A549 (cell line): Measurements from ENCODE around the gene FSD1. TPM values are rescaled to one million over a fixed set of nuclear protein-coding genes. Genes with fewer than 3 reads are reported as not detected.

Experiments
- ATAC-seq, 2 experiments: fragments of 200-7000 bp in 1 of 2; fragments of >200 bp in 1 of 2; cut with Nextera tagmentation in 1 of 2; cut with Tn5 transposase in 1 of 2; 3 replicates each; pipeline versions ENCODE4 v1.8.0 to v1.9.1; 2018 to 2020; ENCODE audit warnings: mild to moderate bottlenecking in 1 of 2, moderate library complexity in 1 of 2
- CTCF ChIA-PET: fragments of 300-600 bp; sonication (Branson Sonifier 250); formaldehyde crosslinking; extraction: SDS; loops from one replicate; lab custom pipeline; 2021; ENCODE audit warnings: antibody characterized with exemption, inconsistent platforms; lab: Yijun Ruan, JAX
- POLR2A ChIA-PET: fragments of 350-600 bp; formaldehyde crosslinking; extraction: SDS; loops from one replicate; lab custom pipeline; 2021; ENCODE audit warnings: antibody characterized with exemption, inconsistent platforms; lab: Yijun Ruan, JAX
- DNase-seq, 2 experiments: peaks; one replicate each; pipeline versions ENCODE4 v3.0.0 to v3.0.0-alpha.2; 2011 to 2016; ENCODE audit warnings: low read depth in 1 of 2, low spot score in 1 of 2
- FAIRE-seq: peaks from 2 replicates; lab custom pipeline; 2011; peaks lifted over from hg19 to GRCh38; lab: Jason Lieb, UNC
- H3K27ac ChIP-seq, 2 experiments: fragments of >200 bp; sonication (Bioruptor Twin); formaldehyde crosslinking; 3 replicates each; pipeline ENCODE4 v1.5.1; 2016 to 2017
- H3K4me1 ChIP-seq: fragments of >200 bp; sonication (Bioruptor Twin); formaldehyde crosslinking; 3 replicates; pipeline ENCODE4 v1.6.1; 2016
- H3K4me2 ChIP-seq: fragments of >200 bp; sonication (Bioruptor Twin); formaldehyde crosslinking; 3 replicates; pipeline ENCODE4 v1.6.1; 2016
- H3K4me3 ChIP-seq: fragments of >200 bp; sonication (Bioruptor Twin); formaldehyde crosslinking; 3 replicates; pipeline ENCODE4 v1.5.1; 2016
- H3K9me3 ChIP-seq: fragments of >200 bp; sonication (Bioruptor Twin); formaldehyde crosslinking; 3 replicates; pipeline ENCODE4 v1.6.1; 2016
- CTCF ChIP-seq: fragments of >200 bp; sonication (Bioruptor Twin); formaldehyde crosslinking; IDR thresholded peaks from 3 replicates; pipeline ENCODE4 v1.5.1; 2016
- EHF ChIP-seq: fragments of 250-450 bp; sonication (Bioruptor Pico); IDR thresholded peaks from 2 replicates; pipeline ENCODE4 v1.5.0; 2020; ENCODE audit warnings: mild to moderate bottlenecking
- EP300 ChIP-seq, 2 experiments: fragments of >200 bp; sonication (Bioruptor Twin); formaldehyde crosslinking; IDR thresholded peaks; 2 replicates in 1 of 2; 3 replicates in 1 of 2; pipeline ENCODE4 v1.6.1; 2016 to 2017
- ESRRA ChIP-seq: fragments of 150-350 bp; IDR thresholded peaks from 2 replicates; pipeline ENCODE4 v1.6.1; 2014; ENCODE audit warnings: mild to moderate bottlenecking, low read length, borderline replicate concordance
- GATA3 ChIP-seq: IDR thresholded peaks from 2 replicates; pipeline ENCODE4 v1.6.1; 2012; ENCODE audit warnings: borderline replicate concordance
- HMGXB4 ChIP-seq: fragments of 250-450 bp; sonication (Bioruptor Pico); IDR thresholded peaks from 2 replicates; pipeline ENCODE4 v1.5.0; 2021; ENCODE audit warnings: mild to moderate bottlenecking, moderate library complexity, borderline replicate concordance
- JUN ChIP-seq, 2 experiments: fragments of >200 bp; sonication (Bioruptor Twin); formaldehyde crosslinking; IDR thresholded peaks; 2 replicates in 1 of 2; 3 replicates in 1 of 2; pipeline ENCODE4 v1.6.1; 2016 to 2017
- NFE2L2 ChIP-seq: fragments of 150-350 bp; conservative IDR thresholded peaks from 2 replicates; pipeline ENCODE4 v1.6.1; 2014; ENCODE audit warnings: low read length
- NPAS2 ChIP-seq: fragments of 250-450 bp; sonication (Bioruptor Pico); IDR thresholded peaks from 2 replicates; pipeline ENCODE4 v1.8.0; 2022; ENCODE audit warnings: mild to moderate bottlenecking, moderate library complexity, borderline replicate concordance
- PHF8 ChIP-seq: fragments of 200-600 bp; sonication (generic); IDR thresholded peaks from 2 replicates; pipeline ENCODE4 v1.6.1; 2016; ENCODE audit warnings: low read depth, mild to moderate bottlenecking, antibody characterized with exemption, moderate library complexity, borderline replicate concordance
- RAD21 ChIP-seq, 2 experiments: fragments of >200 bp in 1 of 2; sonication (Bioruptor Twin) in 1 of 2; formaldehyde crosslinking in 1 of 2; IDR thresholded peaks in 1 of 2; conservative IDR thresholded peaks in 1 of 2; 2 replicates in 1 of 2; 3 replicates in 1 of 2; pipeline ENCODE4 v1.6.1; 2012 to 2018; ENCODE audit warnings: inconsistent platforms in 1 of 2
- RCOR1 ChIP-seq: fragments of 150-350 bp; IDR thresholded peaks from 2 replicates; pipeline ENCODE4 v1.6.1; 2014; ENCODE audit warnings: antibody characterized with exemption, low read length, low read depth
- REST ChIP-seq: fragments of 200-600 bp; sonication (generic); IDR thresholded peaks from 2 replicates; pipeline ENCODE4 v1.6.1; 2016; ENCODE audit warnings: antibody characterized with exemption, mild to moderate bottlenecking, moderate library complexity
- TFCP2L1 ChIP-seq: fragments of 250-450 bp; sonication (Bioruptor Pico); IDR thresholded peaks from 2 replicates; pipeline ENCODE4 v1.5.0; 2021; ENCODE audit warnings: mild to moderate bottlenecking
- ZSCAN20 ChIP-seq: fragments of 250-450 bp; sonication (Bioruptor Pico); IDR thresholded peaks from 2 replicates; pipeline ENCODE4 v1.8.0; 2022; ENCODE audit warnings: mild to moderate bottlenecking, moderate library complexity
- WGBS: methylation state at CpG from one replicate; pipeline ENCODE4 v1.1.6; 2017; ENCODE audit errors: missing lambda C conversion rate; 5-methylcytosine and 5-hydroxymethylcytosine counted together
- polyA plus RNA-seq, 4 experiments: library from polyadenylated mRNA; depleted of rRNA in 3 of 4; stranded (reverse); fragments of >200 nt; fragmentation: RNase III in 1 of 4; extraction: RNeasy Plus Mini Kit Qiagen cat#74134 plus additional on column Dnase treatment in 1 of 4; gene quantifications; 2 replicates in 3 of 4; 3 replicates in 1 of 4; pipeline ENCODE4 v1.2.3, GENCODE V29; 2011 to 2017
- TF ChIP-seq, protein P1 (sequence below): IDR thresholded peaks from 2 replicates; pipeline ENCODE4 v1.6.1; 2012
- TF ChIP-seq, protein P2 (sequence below): fragments of 150-350 bp; IDR thresholded peaks from 2 replicates; pipeline ENCODE4 v1.6.1; 2014; ENCODE audit warnings: low read depth, mild to moderate bottlenecking, low read length

The FSD1 gene
- polyA plus RNA-seq, 2 of the 4 experiments (the other 2 are of a cell fraction) = 3.5 to 13.2 TPM

DNA sequence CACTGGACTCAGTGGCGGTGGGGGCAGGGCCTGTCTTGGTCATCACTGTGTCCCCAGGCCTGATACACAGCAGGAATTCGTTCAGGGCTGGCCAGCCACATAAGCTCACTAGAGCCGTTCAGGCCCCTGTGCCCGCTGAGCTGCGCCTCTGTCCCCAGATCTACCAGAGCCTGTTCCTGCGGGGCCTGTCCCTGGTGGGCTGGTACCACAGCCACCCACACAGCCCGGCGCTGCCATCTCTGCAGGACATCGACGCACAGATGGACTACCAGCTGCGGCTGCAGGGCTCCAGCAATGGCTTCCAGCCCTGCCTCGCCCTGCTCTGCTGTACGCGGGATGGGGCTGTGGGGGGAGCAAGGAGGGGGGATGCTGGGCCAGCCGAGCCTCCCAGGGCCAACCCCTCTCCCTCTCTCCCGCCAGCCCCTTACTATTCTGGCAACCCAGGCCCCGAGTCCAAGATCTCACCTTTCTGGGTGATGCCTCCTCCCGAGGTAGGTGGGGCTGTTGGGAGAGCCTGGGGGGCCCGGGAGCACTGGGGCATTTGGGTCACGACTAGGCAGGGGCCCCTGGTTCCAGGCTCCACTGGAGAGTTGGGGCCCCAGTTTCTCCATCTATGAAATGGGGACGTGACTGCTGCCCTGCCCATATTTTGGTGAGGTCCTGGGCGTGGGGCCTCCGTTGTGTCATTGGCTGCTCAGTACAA, 52.8 kb downstream of the FSD1 start:
- Histone ChIP-seq H3K27ac (no peak overlapping the region), H3K4me3 (no peak overlapping the region), H3K9me3 (no peaks in the 10 kb centered on the region)
- CTCF ChIA-PET = interaction anchor here (0.5 to 2.1 kb wide), 2 partner anchors 18 to 73 kb away, joined by 3 to 7 read pairs; no protein-coding TSS in a partner anchor
- WGBS = 89% methylated on average over 15 of the region's 23 CpGs
- no peak for FAIRE-seq
- TF ChIP-seq RCOR1 = no peak
- TF ChIP-seq, protein P1, sequence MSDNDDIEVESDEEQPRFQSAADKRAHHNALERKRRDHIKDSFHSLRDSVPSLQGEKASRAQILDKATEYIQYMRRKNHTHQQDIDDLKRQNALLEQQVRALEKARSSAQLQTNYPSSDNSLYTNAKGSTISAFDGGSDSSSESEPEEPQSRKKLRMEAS = no peak
- TF ChIP-seq NFE2L2 = no peak
- no peak for TF ChIP-seq EHF
- TF ChIP-seq NPAS2 = no peak
- TF ChIP-seq EP300 (IDR thresholded peaks at IDR 0.05) = no peak
- TF ChIP-seq JUN (IDR thresholded peaks at IDR 0.05) = no peak
- no peak for TF ChIP-seq RAD21 (conservative IDR thresholded peaks at IDR 0.05 in 1 of 2, IDR thresholded peaks at IDR 0.05 in 1 of 2)
- TF ChIP-seq ZSCAN20 (CRISPR knock-in tag) = no peak
- no peak for TF ChIP-seq GATA3
- TF ChIP-seq, all 56 proteins: peak for 0
- no peak overlapping the region for H3K4me2 ChIP-seq
- POLR2A ChIA-PET = no interaction called here
- H3K4me1 ChIP-seq = peaks cover 14% of the 10 kb centered on the region
- DNase-seq (no peak), ATAC-seq (no peak)

GRCh38 chr19:4357921-4358326, 53.5 kb downstream of the FSD1 start:
- no peak overlapping the region for H3K4me2 ChIP-seq
- ATAC-seq (no peak; a peak in 1 of 6 replicates), DNase-seq (no peak), FAIRE-seq (no peak)
- TF ChIP-seq TFCP2L1 (CRISPR knock-in tag) (no peak), CTCF (no peak), REST (no peak), HMGXB4 (no peak), PHF8 (no peak), RCOR1 (no peak), ESRRA (no peak)
- TF ChIP-seq, protein P2, sequence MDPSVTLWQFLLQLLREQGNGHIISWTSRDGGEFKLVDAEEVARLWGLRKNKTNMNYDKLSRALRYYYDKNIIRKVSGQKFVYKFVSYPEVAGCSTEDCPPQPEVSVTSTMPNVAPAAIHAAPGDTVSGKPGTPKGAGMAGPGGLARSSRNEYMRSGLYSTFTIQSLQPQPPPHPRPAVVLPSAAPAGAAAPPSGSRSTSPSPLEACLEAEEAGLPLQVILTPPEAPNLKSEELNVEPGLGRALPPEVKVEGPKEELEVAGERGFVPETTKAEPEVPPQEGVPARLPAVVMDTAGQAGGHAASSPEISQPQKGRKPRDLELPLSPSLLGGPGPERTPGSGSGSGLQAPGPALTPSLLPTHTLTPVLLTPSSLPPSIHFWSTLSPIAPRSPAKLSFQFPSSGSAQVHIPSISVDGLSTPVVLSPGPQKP = no peak
- H3K27ac ChIP-seq = no peak overlapping the region
- H3K4me3 ChIP-seq = no peak overlapping the region
- CTCF ChIA-PET = interaction anchor here (0.5 to 2.1 kb wide), 2 partner anchors 17 to 74 kb away, joined by 3 to 7 read pairs; no protein-coding TSS in a partner anchor
- POLR2A ChIA-PET = no interaction called here
- peaks cover 14% of the 10 kb centered on the region for H3K4me1 ChIP-seq
- H3K9me3 ChIP-seq = no peaks in the 10 kb centered on the region
- 100% methylated on average over 13 of the region's 16 CpGs for WGBS
